A549 (cell line): ENCODE results near the gene CBY2. TPM values are rescaled to one million over a fixed set of nuclear protein-coding genes. Genes with fewer than 3 reads are reported as not detected.

Experiments
- ATAC-seq, 2 experiments: fragments of 200-7000 bp in 1 of 2; fragments of >200 bp in 1 of 2; cut with Nextera tagmentation in 1 of 2; cut with Tn5 transposase in 1 of 2; 3 replicates each; pipeline versions ENCODE4 v1.8.0 to v1.9.1; 2018 to 2020; ENCODE audit warnings: mild to moderate bottlenecking in 1 of 2, moderate library complexity in 1 of 2
- CTCF ChIA-PET: fragments of 300-600 bp; sonication (Branson Sonifier 250); formaldehyde crosslinking; extraction: SDS; loops from one replicate; lab custom pipeline; 2021; ENCODE audit warnings: antibody characterized with exemption, inconsistent platforms; lab: Yijun Ruan, JAX
- POLR2A ChIA-PET: fragments of 350-600 bp; formaldehyde crosslinking; extraction: SDS; loops from one replicate; lab custom pipeline; 2021; ENCODE audit warnings: antibody characterized with exemption, inconsistent platforms; lab: Yijun Ruan, JAX
- DNase-seq, 2 experiments: peaks; one replicate each; pipeline versions ENCODE4 v3.0.0 to v3.0.0-alpha.2; 2011 to 2016; ENCODE audit warnings: low read depth in 1 of 2, low spot score in 1 of 2
- FAIRE-seq: peaks from 2 replicates; lab custom pipeline; 2011; peaks lifted over from hg19 to GRCh38; lab: Jason Lieb, UNC
- H3K27ac ChIP-seq, 2 experiments: fragments of >200 bp; sonication (Bioruptor Twin); formaldehyde crosslinking; 3 replicates each; pipeline ENCODE4 v1.5.1; 2016 to 2017
- H3K4me1 ChIP-seq: fragments of >200 bp; sonication (Bioruptor Twin); formaldehyde crosslinking; 3 replicates; pipeline ENCODE4 v1.6.1; 2016
- H3K4me2 ChIP-seq: fragments of >200 bp; sonication (Bioruptor Twin); formaldehyde crosslinking; 3 replicates; pipeline ENCODE4 v1.6.1; 2016
- H3K4me3 ChIP-seq: fragments of >200 bp; sonication (Bioruptor Twin); formaldehyde crosslinking; 3 replicates; pipeline ENCODE4 v1.5.1; 2016
- H3K9me3 ChIP-seq: fragments of >200 bp; sonication (Bioruptor Twin); formaldehyde crosslinking; 3 replicates; pipeline ENCODE4 v1.6.1; 2016
- CEBPB ChIP-seq, 2 experiments: fragments of >200 bp in 1 of 2; sonication (Bioruptor Twin) in 1 of 2; formaldehyde crosslinking in 1 of 2; IDR thresholded peaks; 2 replicates each; pipeline ENCODE4 v1.6.1; 2012 to 2016
- EHMT2 ChIP-seq: fragments of 200-600 bp; sonication (generic); IDR thresholded peaks from 2 replicates; pipeline ENCODE4 v1.6.1; 2016; ENCODE audit warnings: antibody characterized with exemption, low read depth, mild to moderate bottlenecking, moderate library complexity
- ESRRA ChIP-seq: fragments of 150-350 bp; IDR thresholded peaks from 2 replicates; pipeline ENCODE4 v1.6.1; 2014; ENCODE audit warnings: mild to moderate bottlenecking, low read length, borderline replicate concordance
- FOXS1 ChIP-seq: fragments of 250-450 bp; sonication (Bioruptor Pico); IDR thresholded peaks from 2 replicates; pipeline ENCODE4 v1.5.0; 2020; ENCODE audit warnings: mild to moderate bottlenecking, moderate library complexity
- HOXA7 ChIP-seq: fragments of 250-450 bp; sonication (Bioruptor Pico); IDR thresholded peaks from 2 replicates; pipeline ENCODE4 v1.5.0; 2020; ENCODE audit warnings: mild to moderate bottlenecking, moderate library complexity
- JUNB ChIP-seq: fragments of >200 bp; sonication (Bioruptor Twin); formaldehyde crosslinking; IDR thresholded peaks from 2 replicates; pipeline ENCODE4 v1.6.1; 2016
- KDM5A ChIP-seq: fragments of 200-600 bp; sonication (generic); IDR thresholded peaks from 2 replicates; pipeline ENCODE4 v1.6.1; 2016; ENCODE audit warnings: antibody characterized with exemption, mild to moderate bottlenecking
- MAZ ChIP-seq: fragments of 150-350 bp; IDR thresholded peaks from 2 replicates; pipeline ENCODE4 v1.6.1; 2014; ENCODE audit warnings: antibody characterized with exemption, low read depth, low read length, borderline replicate concordance
- NFE2L2 ChIP-seq: fragments of 150-350 bp; conservative IDR thresholded peaks from 2 replicates; pipeline ENCODE4 v1.6.1; 2014; ENCODE audit warnings: low read length
- NPAS2 ChIP-seq: fragments of 250-450 bp; sonication (Bioruptor Pico); IDR thresholded peaks from 2 replicates; pipeline ENCODE4 v1.8.0; 2022; ENCODE audit warnings: mild to moderate bottlenecking, moderate library complexity, borderline replicate concordance
- NR3C1 ChIP-seq: fragments of >200 bp; sonication (Bioruptor Twin); formaldehyde crosslinking; IDR thresholded peaks from 3 replicates; pipeline ENCODE4 v1.6.1; 2017
- RARB ChIP-seq: fragments of 250-450 bp; sonication (Bioruptor Pico); IDR thresholded peaks from 2 replicates; pipeline ENCODE4 v1.8.0; 2021; ENCODE audit warnings: mild to moderate bottlenecking, moderate library complexity
- RCOR1 ChIP-seq: fragments of 150-350 bp; IDR thresholded peaks from 2 replicates; pipeline ENCODE4 v1.6.1; 2014; ENCODE audit warnings: antibody characterized with exemption, low read length, low read depth
- RNF2 ChIP-seq: fragments of 200-600 bp; sonication (generic); IDR thresholded peaks from 2 replicates; pipeline ENCODE4 v1.6.1; 2016; ENCODE audit warnings: low read depth, mild to moderate bottlenecking, antibody characterized with exemption, moderate library complexity, borderline replicate concordance
- SMC3 ChIP-seq: fragments of >200 bp; sonication (Bioruptor Twin); formaldehyde crosslinking; IDR thresholded peaks from 3 replicates; pipeline ENCODE4 v1.6.1; 2018; ENCODE audit warnings: inconsistent platforms
- TFCP2L1 ChIP-seq: fragments of 250-450 bp; sonication (Bioruptor Pico); IDR thresholded peaks from 2 replicates; pipeline ENCODE4 v1.5.0; 2021; ENCODE audit warnings: mild to moderate bottlenecking
- TP53 ChIP-seq: fragments of 250-450 bp; sonication (Bioruptor Pico); IDR thresholded peaks from 2 replicates; pipeline ENCODE4 v1.5.0; 2021; ENCODE audit warnings: mild to moderate bottlenecking, moderate library complexity
- ZNF302 ChIP-seq: fragments of 250-450 bp; sonication (Bioruptor Pico); IDR thresholded peaks from 2 replicates; pipeline ENCODE4 v1.9.0; 2021; ENCODE audit warnings: inconsistent platforms, mild to moderate bottlenecking, moderate library complexity
- ZSCAN20 ChIP-seq: fragments of 250-450 bp; sonication (Bioruptor Pico); IDR thresholded peaks from 2 replicates; pipeline ENCODE4 v1.8.0; 2022; ENCODE audit warnings: mild to moderate bottlenecking, moderate library complexity
- WGBS: methylation state at CpG from one replicate; pipeline ENCODE4 v1.1.6; 2017; ENCODE audit errors: missing lambda C conversion rate; 5-methylcytosine and 5-hydroxymethylcytosine counted together
- polyA plus RNA-seq, 4 experiments: library from polyadenylated mRNA; depleted of rRNA in 3 of 4; stranded (reverse); fragments of >200 nt; fragmentation: RNase III in 1 of 4; extraction: RNeasy Plus Mini Kit Qiagen cat#74134 plus additional on column Dnase treatment in 1 of 4; gene quantifications; 2 replicates in 3 of 4; 3 replicates in 1 of 4; pipeline ENCODE4 v1.2.3, GENCODE V29; 2011 to 2017
- TF ChIP-seq, protein P1 (sequence below): fragments of 250-450 bp; sonication (Bioruptor Pico); IDR thresholded peaks from 2 replicates; pipeline ENCODE4 v1.5.0; 2021; ENCODE audit warnings: mild to moderate bottlenecking, moderate library complexity, borderline replicate concordance
- TF ChIP-seq, protein P2 (sequence below): fragments of >200 bp; sonication (Bioruptor Twin); formaldehyde crosslinking; IDR thresholded peaks from 3 replicates; pipeline ENCODE4 v1.6.1; 2016
- TF ChIP-seq, protein P3 (sequence below): IDR thresholded peaks from 2 replicates; pipeline ENCODE4 v1.6.1; 2012; ENCODE audit warnings: low read depth, borderline replicate concordance
- TF ChIP-seq, protein P4 (sequence below): fragments of 200-600 bp; sonication (generic); IDR thresholded peaks from 2 replicates; pipeline ENCODE4 v1.6.1; 2016; ENCODE audit warnings: antibody characterized with exemption, mild to moderate bottlenecking, moderate library complexity

Gene CBY2
- polyA plus RNA-seq, 2 of the 4 experiments (the other 2 are of a cell fraction): 0.28 TPM; not detected in 1

DNA sequence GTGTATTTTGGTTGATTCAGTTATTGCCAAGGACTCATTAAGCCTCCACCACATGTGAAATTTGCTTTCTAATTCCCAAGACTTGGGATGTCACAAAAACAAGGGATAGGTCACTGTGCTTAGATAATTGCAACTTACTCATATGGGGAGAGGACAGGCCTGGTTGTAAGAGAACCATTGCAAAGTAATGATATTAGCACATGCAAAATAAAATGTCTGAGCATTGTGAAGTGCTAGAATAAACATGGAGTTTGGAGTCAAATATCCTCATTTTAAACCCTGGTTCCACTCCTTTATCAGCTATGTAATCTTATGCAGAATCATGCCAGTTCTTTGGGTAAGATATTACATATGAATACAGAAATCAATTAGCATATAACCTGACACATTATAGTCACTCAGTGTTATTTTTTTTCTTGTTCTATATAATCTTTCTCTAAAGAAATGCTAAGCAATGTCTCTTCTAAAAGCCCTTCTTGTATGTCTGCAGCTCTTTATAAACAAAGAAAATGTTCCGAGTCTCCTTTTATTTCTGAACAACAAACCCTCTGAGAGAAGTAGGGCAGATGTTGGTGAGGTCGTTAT, 5.5 kb downstream of the CBY2 start:
- Histone ChIP-seq H3K27ac (no peak overlapping the region), H3K4me2 (no peak overlapping the region), H3K4me3 (no peak overlapping the region), H3K9me3 (no peaks in the 10 kb centered on the region), H3K4me1 (no peaks in the 10 kb centered on the region)
- no peak for DNase-seq
- ATAC-seq: no peak
- ChIA-PET POLR2A (no interaction called here), CTCF (no interaction called here)
- TF ChIP-seq, protein P1, sequence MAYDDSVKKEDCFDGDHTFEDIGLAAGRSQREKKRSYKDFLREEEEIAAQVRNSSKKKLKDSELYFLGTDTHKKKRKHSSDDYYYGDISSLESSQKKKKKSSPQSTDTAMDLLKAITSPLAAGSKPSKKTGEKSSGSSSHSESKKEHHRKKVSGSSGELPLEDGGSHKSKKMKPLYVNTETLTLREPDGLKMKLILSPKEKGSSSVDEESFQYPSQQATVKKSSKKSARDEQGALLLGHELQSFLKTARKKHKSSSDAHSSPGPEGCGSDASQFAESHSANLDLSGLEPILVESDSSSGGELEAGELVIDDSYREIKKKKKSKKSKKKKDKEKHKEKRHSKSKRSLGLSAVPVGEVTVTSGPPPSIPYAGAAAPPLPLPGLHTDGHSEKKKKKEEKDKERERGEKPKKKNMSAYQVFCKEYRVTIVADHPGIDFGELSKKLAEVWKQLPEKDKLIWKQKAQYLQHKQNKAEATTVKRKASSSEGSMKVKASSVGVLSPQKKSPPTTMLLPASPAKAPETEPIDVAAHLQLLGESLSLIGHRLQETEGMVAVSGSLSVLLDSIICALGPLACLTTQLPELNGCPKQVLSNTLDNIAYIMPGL (CRISPR knock-in tag): no peak
- TF ChIP-seq, protein P2, sequence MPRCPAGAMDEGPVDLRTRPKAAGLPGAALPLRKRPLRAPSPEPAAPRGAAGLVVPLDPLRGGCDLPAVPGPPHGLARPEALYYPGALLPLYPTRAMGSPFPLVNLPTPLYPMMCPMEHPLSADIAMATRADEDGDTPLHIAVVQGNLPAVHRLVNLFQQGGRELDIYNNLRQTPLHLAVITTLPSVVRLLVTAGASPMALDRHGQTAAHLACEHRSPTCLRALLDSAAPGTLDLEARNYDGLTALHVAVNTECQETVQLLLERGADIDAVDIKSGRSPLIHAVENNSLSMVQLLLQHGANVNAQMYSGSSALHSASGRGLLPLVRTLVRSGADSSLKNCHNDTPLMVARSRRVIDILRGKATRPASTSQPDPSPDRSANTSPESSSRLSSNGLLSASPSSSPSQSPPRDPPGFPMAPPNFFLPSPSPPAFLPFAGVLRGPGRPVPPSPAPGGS: no peak
- TF ChIP-seq NPAS2 (CRISPR knock-in tag): no peak
- TF ChIP-seq SMC3: no peak
- TF ChIP-seq, protein P3, sequence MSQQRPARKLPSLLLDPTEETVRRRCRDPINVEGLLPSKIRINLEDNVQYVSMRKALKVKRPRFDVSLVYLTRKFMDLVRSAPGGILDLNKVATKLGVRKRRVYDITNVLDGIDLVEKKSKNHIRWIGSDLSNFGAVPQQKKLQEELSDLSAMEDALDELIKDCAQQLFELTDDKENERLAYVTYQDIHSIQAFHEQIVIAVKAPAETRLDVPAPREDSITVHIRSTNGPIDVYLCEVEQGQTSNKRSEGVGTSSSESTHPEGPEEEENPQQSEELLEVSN: no peak
- FAIRE-seq: no peak
- 7% methylated on average over 2 of the region's 2 CpGs for WGBS

DNA sequence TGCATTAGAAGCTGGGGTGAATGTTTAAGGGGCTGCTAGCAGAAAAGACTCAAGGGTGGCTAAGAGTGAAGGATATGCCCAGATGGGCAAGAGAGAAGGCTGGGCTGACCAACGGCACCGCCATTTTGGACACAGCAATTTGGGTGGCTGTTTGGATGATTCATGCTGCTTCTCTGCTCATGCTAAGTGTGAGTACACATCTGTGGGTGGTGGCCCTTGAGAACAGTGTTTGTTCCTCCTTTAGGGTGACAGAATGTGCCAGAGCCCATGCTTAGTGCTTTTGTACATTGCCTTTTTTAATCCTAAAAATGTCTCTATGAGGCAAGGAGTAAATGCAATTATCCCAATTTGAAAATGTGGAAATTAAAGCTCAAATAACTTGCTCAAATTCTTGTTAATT, 9.8 kb downstream of the CBY2 start:
- Histone ChIP-seq H3K9me3 (no peaks in the 10 kb centered on the region), H3K4me2 (no peak overlapping the region), H3K4me3 (no peak overlapping the region), H3K27ac (no peak overlapping the region), H3K4me1 (no peaks in the 10 kb centered on the region)
- TF ChIP-seq FOXS1 (CRISPR knock-in tag) (no peak), TFCP2L1 (CRISPR knock-in tag) (no peak), TP53 (CRISPR knock-in tag) (no peak), ZNF302 (CRISPR knock-in tag) (no peak), CEBPB (IDR thresholded peaks at IDR 0.05) (no peak), EHMT2 (no peak), HOXA7 (CRISPR knock-in tag) (no peak), RCOR1 (no peak), JUNB (no peak), MAZ (no peak), ESRRA (no peak), RNF2 (no peak)
- CTCF ChIA-PET: no interaction called here
- no peak for FAIRE-seq
- POLR2A ChIA-PET: no interaction called here
- DNase-seq: no peak
- no peak for ATAC-seq
- no CpG with 5 or more reads among the region's 2 CpGs for WGBS

DNA sequence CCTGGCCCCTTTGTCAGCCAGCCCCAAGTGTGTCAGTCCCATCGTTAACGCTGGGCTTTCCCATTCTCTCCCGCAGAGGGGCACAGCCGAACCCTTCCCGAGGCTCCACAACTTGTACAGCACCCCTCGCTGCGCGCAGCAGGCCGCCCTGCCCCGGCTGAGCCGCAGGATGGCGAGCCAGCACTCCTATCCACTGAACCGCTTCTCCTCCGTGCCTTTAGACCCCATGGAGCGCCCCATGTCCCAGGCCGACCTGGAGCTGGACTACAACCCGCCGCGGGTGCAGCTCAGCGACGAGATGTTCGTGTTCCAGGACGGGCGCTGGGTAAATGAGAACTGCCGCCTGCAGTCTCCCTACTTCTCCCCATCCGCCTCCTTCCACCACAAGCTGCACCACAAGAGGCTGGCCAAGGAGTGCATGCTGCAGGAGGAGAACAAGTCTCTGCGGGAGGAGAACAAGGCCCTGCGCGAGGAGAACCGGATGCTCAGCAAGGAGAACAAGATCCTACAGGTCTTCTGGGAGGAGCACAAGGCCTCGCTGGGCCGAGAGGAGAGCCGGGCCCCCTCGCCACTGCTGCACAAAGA, 11.1 kb downstream of the CBY2 start:
- Histone ChIP-seq H3K27ac (no peak overlapping the region), H3K4me1 (no peaks in the 10 kb centered on the region), H3K4me3 (no peak overlapping the region), H3K4me2 (no peak overlapping the region), H3K9me3 (no peaks in the 10 kb centered on the region)
- no peak for DNase-seq
- no peak for ATAC-seq
- no peak for FAIRE-seq
- no peak for TF ChIP-seq NR3C1
- no peak for TF ChIP-seq HOXA7 (CRISPR knock-in tag)
- TF ChIP-seq, protein P4, sequence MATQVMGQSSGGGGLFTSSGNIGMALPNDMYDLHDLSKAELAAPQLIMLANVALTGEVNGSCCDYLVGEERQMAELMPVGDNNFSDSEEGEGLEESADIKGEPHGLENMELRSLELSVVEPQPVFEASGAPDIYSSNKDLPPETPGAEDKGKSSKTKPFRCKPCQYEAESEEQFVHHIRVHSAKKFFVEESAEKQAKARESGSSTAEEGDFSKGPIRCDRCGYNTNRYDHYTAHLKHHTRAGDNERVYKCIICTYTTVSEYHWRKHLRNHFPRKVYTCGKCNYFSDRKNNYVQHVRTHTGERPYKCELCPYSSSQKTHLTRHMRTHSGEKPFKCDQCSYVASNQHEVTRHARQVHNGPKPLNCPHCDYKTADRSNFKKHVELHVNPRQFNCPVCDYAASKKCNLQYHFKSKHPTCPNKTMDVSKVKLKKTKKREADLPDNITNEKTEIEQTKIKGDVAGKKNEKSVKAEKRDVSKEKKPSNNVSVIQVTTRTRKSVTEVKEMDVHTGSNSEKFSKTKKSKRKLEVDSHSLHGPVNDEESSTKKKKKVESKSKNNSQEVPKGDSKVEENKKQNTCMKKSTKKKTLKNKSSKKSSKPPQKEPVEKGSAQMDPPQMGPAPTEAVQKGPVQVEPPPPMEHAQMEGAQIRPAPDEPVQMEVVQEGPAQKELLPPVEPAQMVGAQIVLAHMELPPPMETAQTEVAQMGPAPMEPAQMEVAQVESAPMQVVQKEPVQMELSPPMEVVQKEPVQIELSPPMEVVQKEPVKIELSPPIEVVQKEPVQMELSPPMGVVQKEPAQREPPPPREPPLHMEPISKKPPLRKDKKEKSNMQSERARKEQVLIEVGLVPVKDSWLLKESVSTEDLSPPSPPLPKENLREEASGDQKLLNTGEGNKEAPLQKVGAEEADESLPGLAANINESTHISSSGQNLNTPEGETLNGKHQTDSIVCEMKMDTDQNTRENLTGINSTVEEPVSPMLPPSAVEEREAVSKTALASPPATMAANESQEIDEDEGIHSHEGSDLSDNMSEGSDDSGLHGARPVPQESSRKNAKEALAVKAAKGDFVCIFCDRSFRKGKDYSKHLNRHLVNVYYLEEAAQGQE: no peak
- no peak for TF ChIP-seq TP53 (CRISPR knock-in tag)
- no peak for TF ChIP-seq RARB (CRISPR knock-in tag)
- no peak for TF ChIP-seq ZSCAN20 (CRISPR knock-in tag)
- TF ChIP-seq MAZ: no peak
- no peak for TF ChIP-seq SMC3
- TF ChIP-seq NFE2L2: no peak
- TF ChIP-seq KDM5A: no peak
- POLR2A ChIA-PET: no interaction called here
- WGBS: 79% methylated on average over 21 of the region's 34 CpGs
- CTCF ChIA-PET: no interaction called here
